GM18498 (cell line): Measurements from ENCODE around the gene THAP4.

Source experiments
- ATAC-seq: cut with Tn5 transposase; IDR thresholded peaks from one replicate; pipeline ENCODE4 v1.9.1; 2021; ENCODE audit warnings: mild to moderate bottlenecking, moderate library complexity; ENCODE audit not compliant: unreplicated experiment

The THAP4 gene

GRCh38 chr2:241551998-241552737 is 84.8 kb downstream of the THAP4 start:
- ATAC-seq: no peak

GRCh38 chr2:241551599-241551997 is 85.4 kb downstream of the THAP4 start:
- ATAC-seq: no peak

- no peak for ATAC-seq
Measured at GRCh38 chr2:241550616-241551580, 86.1 kb downstream of the THAP4 start.

- ATAC-seq: no peak
Measured at GRCh38 chr2:241548451-241548835, 88.5 kb downstream of the THAP4 start.

- no peak for ATAC-seq
Measured at GRCh38 chr2:241547781-241548450, 89.0 kb downstream of the THAP4 start.

- ATAC-seq: no peak
Measured at GRCh38 chr2:241546771-241547498, 90.0 kb downstream of the THAP4 start.

- ATAC-seq: no peak
Measured at GRCh38 chr2:241545523-241546473, 91.2 kb downstream of the THAP4 start.

- no peak for ATAC-seq
Measured at GRCh38 chr2:241545106-241545505, 91.9 kb downstream of the THAP4 start.

- no peak for ATAC-seq
Measured at GRCh38 chr2:241542278-241542605, 94.7 kb downstream of the THAP4 start.

- ATAC-seq: no peak
Measured at GRCh38 chr2:241541564-241542277, 95.2 kb downstream of the THAP4 start.

GRCh38 chr2:241540771-241541561 is 96.0 kb downstream of the THAP4 start:
- ATAC-seq: no peak

- no peak for ATAC-seq
Measured at GRCh38 chr2:241540401-241540770, 96.6 kb downstream of the THAP4 start.

GRCh38 chr2:241539616-241540374 is 97.2 kb downstream of the THAP4 start:
- no peak for ATAC-seq

GRCh38 chr2:241538838-241539615 is 97.9 kb downstream of the THAP4 start:
- no peak for ATAC-seq

GRCh38 chr2:241535871-241536655 is 100.9 kb downstream of the THAP4 start:
- ATAC-seq: no peak
